IPS-20b (cell line): ENCODE results near the gene MRTFB.

Experiments used
- H3K27ac ChIP-seq: one replicate; pipeline ENCODE4 v1.5.1; 2013; ENCODE audit warnings: low read length
- H3K27me3 ChIP-seq: 2 replicates; pipeline ENCODE4 v1.6.1; 2013; ENCODE audit warnings: mild to moderate bottlenecking, low read length, inconsistent platforms; ENCODE audit not compliant: insufficient read depth
- H3K36me3 ChIP-seq: 2 replicates; pipeline ENCODE4 v1.6.1; 2013; ENCODE audit warnings: low read depth, mild to moderate bottlenecking, inconsistent platforms, low read length, moderate library complexity; ENCODE audit not compliant: insufficient read depth
- H3K4me1 ChIP-seq: 2 replicates; pipeline ENCODE4 v1.6.1; 2013; ENCODE audit warnings: mild to moderate bottlenecking, control low read depth, inconsistent platforms, low read length, moderate library complexity; ENCODE audit not compliant: insufficient read depth
- H3K4me3 ChIP-seq: 2 replicates; pipeline ENCODE4 v1.5.1; 2013; ENCODE audit warnings: mild to moderate bottlenecking, low read length, inconsistent platforms
- H3K9ac ChIP-seq: 2 replicates; pipeline ENCODE4 v1.6.1; 2013; ENCODE audit warnings: low read depth, mild to moderate bottlenecking, inconsistent platforms, low read length, moderate library complexity
- H3K9me3 ChIP-seq: 2 replicates; pipeline ENCODE4 v1.6.1; 2013; ENCODE audit warnings: mild to moderate bottlenecking, low read depth, low read length, inconsistent platforms; ENCODE audit not compliant: insufficient read depth

MRTFB gene

GRCh38 chr16:14089283-14089823, 18.2 kb downstream of the MRTFB start:
- H3K4me3 ChIP-seq, result no peak overlapping the region
- no peaks in the 10 kb centered on the region for H3K27me3 ChIP-seq
- H3K9ac ChIP-seq, result no peak overlapping the region
- no peaks in the 10 kb centered on the region for H3K9me3 ChIP-seq
- peaks cover 2% of the 10 kb centered on the region; the same call in 1 of the 2 replicates for H3K36me3 ChIP-seq
- H3K27ac ChIP-seq, result no peak overlapping the region
- H3K4me1 ChIP-seq, result peaks cover 13% of the 10 kb centered on the region

GRCh38 chr16:14092561-14092960, 21.4 kb downstream of the MRTFB start:
- no peak overlapping the region for H3K9ac ChIP-seq
- H3K27me3 ChIP-seq, result no peaks in the 10 kb centered on the region
- no peaks in the 10 kb centered on the region for H3K9me3 ChIP-seq
- no peak overlapping the region for H3K4me3 ChIP-seq
- no peaks in the 10 kb centered on the region for H3K36me3 ChIP-seq
- peaks cover 21% of the 10 kb centered on the region for H3K4me1 ChIP-seq
- H3K27ac ChIP-seq, result no peak overlapping the region

- Histone ChIP-seq H3K9ac (no peak overlapping the region), H3K27me3 (no peaks in the 10 kb centered on the region), H3K27ac (no peak overlapping the region), H3K4me3 (no peak overlapping the region), H3K36me3 (no peaks in the 10 kb centered on the region), H3K4me1 (peaks cover 14% of the 10 kb centered on the region; the same call in 1 of the 2 replicates), H3K9me3 (no peaks in the 10 kb centered on the region)
Observed at GRCh38 chr16:14095883-14096551, 24.9 kb downstream of the MRTFB start.

- H3K4me3 ChIP-seq, result no peak overlapping the region
- H3K9me3 ChIP-seq, result no peaks in the 10 kb centered on the region
Observed at GRCh38 chr16:14097182-14097959, 26.3 kb downstream of the MRTFB start.

GRCh38 chr16:14098081-14098480, 27.0 kb downstream of the MRTFB start:
- H3K27ac ChIP-seq, result no peak overlapping the region
- H3K36me3 ChIP-seq, result no peaks in the 10 kb centered on the region
- no peaks in the 10 kb centered on the region for H3K27me3 ChIP-seq
- H3K4me3 ChIP-seq, result no peak overlapping the region
- H3K4me1 ChIP-seq, result peaks cover 20% of the 10 kb centered on the region
- H3K9me3 ChIP-seq, result no peaks in the 10 kb centered on the region
- no peak overlapping the region for H3K9ac ChIP-seq

More at GRCh38 chr16:14097182-14097959, 26.3 kb downstream of the MRTFB start:
- peaks cover 14% of the 10 kb centered on the region; the same call in 1 of the 2 replicates for H3K4me1 ChIP-seq
- H3K27me3 ChIP-seq, result no peaks in the 10 kb centered on the region
- no peak overlapping the region for H3K9ac ChIP-seq
- no peaks in the 10 kb centered on the region for H3K36me3 ChIP-seq
- H3K27ac ChIP-seq, result no peak overlapping the region

GRCh38 chr16:14100825-14101224, 29.7 kb downstream of the MRTFB start:
- Histone ChIP-seq H3K9me3 (no peaks in the 10 kb centered on the region), H3K4me1 (peaks cover 10% of the 10 kb centered on the region), H3K36me3 (no peaks in the 10 kb centered on the region), H3K9ac (no peak overlapping the region), H3K4me3 (no peak overlapping the region), H3K27ac (no peak overlapping the region), H3K27me3 (no peaks in the 10 kb centered on the region)

GRCh38 chr16:14101415-14101814, 30.3 kb downstream of the MRTFB start:
- Histone ChIP-seq H3K9me3 (no peaks in the 10 kb centered on the region), H3K27ac (no peak overlapping the region), H3K4me1 (peaks cover 11% of the 10 kb centered on the region), H3K9ac (no peak overlapping the region), H3K4me3 (no peak overlapping the region), H3K27me3 (no peaks in the 10 kb centered on the region), H3K36me3 (no peaks in the 10 kb centered on the region)

GRCh38 chr16:14102925-14103720, 32.0 kb downstream of the MRTFB start:
- H3K9me3 ChIP-seq, result no peaks in the 10 kb centered on the region
- no peak overlapping the region for H3K9ac ChIP-seq
- H3K4me3 ChIP-seq, result no peak overlapping the region
- no peak overlapping the region for H3K27ac ChIP-seq
- no peaks in the 10 kb centered on the region for H3K36me3 ChIP-seq
- H3K27me3 ChIP-seq, result no peaks in the 10 kb centered on the region
- peaks cover 11% of the 10 kb centered on the region for H3K4me1 ChIP-seq

- H3K4me1 ChIP-seq, result peaks cover 11% of the 10 kb centered on the region
- no peak overlapping the region for H3K4me3 ChIP-seq
- H3K9me3 ChIP-seq, result no peaks in the 10 kb centered on the region
- H3K9ac ChIP-seq, result no peak overlapping the region
- no peak overlapping the region for H3K27ac ChIP-seq
- no peaks in the 10 kb centered on the region for H3K27me3 ChIP-seq
- H3K36me3 ChIP-seq, result no peaks in the 10 kb centered on the region
Observed at GRCh38 chr16:14104066-14104465, 32.9 kb downstream of the MRTFB start.

GRCh38 chr16:14105760-14106375, 34.7 kb downstream of the MRTFB start:
- H3K9ac ChIP-seq, result no peak overlapping the region
- H3K4me1 ChIP-seq, result peaks cover 18% of the 10 kb centered on the region
- H3K9me3 ChIP-seq, result no peaks in the 10 kb centered on the region
- no peaks in the 10 kb centered on the region for H3K27me3 ChIP-seq
- no peaks in the 10 kb centered on the region for H3K36me3 ChIP-seq
- H3K4me3 ChIP-seq, result no peak overlapping the region
- H3K27ac ChIP-seq, result no peak overlapping the region

- Histone ChIP-seq H3K9me3 (no peaks in the 10 kb centered on the region), H3K27me3 (no peaks in the 10 kb centered on the region), H3K36me3 (no peaks in the 10 kb centered on the region), H3K27ac (no peak overlapping the region), H3K9ac (no peak overlapping the region), H3K4me3 (no peak overlapping the region), H3K4me1 (peaks cover 24% of the 10 kb centered on the region)
Observed at GRCh38 chr16:14106457-14106856, 35.3 kb downstream of the MRTFB start.
